ENCODE data around the gene RGL3. TPM values are rescaled to one million over a fixed set of nuclear protein-coding genes. Genes with fewer than 3 reads are reported as not detected.
"Not testable (repeated sequence)": the region's sequence is repeated elsewhere in the genome, so short reads cannot be mapped to it uniquely, and the experiment has no call there.

Gene RGL3
- total RNA-seq, 1 donor from 2014 or later = 0.49 TPM

- peaks cover 54% of the 10 kb centered on the region for H3F3A ChIP-seq (ENCODE audit: low read depth)
- H3K27ac ChIP-seq = no peak overlapping the region
- peaks cover 15% of the 10 kb centered on the region for H4K20me1 ChIP-seq (ENCODE audit: low read depth)
- no peaks in the 10 kb centered on the region for H3K9me3 ChIP-seq (ENCODE audit: low read depth)
- no peaks in the 10 kb centered on the region for H3K36me3 ChIP-seq
- no peaks in the 10 kb centered on the region for H3K36me3 Mint-ChIP-seq
- H3K4me2 ChIP-seq = peak overlapping the region; percentile 75
- H3K4me3 Mint-ChIP-seq = peak overlapping the region; percentile 93
- no peaks in the 10 kb centered on the region for H3K9me3 Mint-ChIP-seq
- DNase-seq (ENCODE audit: low spot score) = peak; percentile 68
- H2AFZ ChIP-seq (replicated peaks) = no peak overlapping the region
- H3K27me3 Mint-ChIP-seq (ENCODE audit: insufficient read depth, low read depth) = peaks cover 33% of the 10 kb centered on the region
- H3K4me3 ChIP-seq = peak overlapping the region; percentile 51
- peaks cover 24% of the 10 kb centered on the region for H3K4me1 Mint-ChIP-seq
- TF ChIP-seq EZH2phosphoT487 (IDR thresholded peaks at IDR 0.05) (peak; percentile 51), EZH2 (IDR thresholded peaks at IDR 0.05) (peak; percentile 70), CTCF (IDR thresholded peaks at IDR 0.05) (peak; percentile 74)
- peaks cover 23% of the 10 kb centered on the region for H3K27me3 ChIP-seq
- H3K4me1 ChIP-seq = no peaks in the 10 kb centered on the region
- no peak overlapping the region for H3K9ac ChIP-seq
- H3K27ac Mint-ChIP-seq = no peak overlapping the region
- H3K79me2 ChIP-seq (ENCODE audit: low read depth) = no peaks in the 10 kb centered on the region
Observed at GRCh38 chr19:11382898-11383705, 36.0 kb downstream of the RGL3 start.

- H2AFZ ChIP-seq (replicated peaks) = peak overlapping the region; percentile 83
Observed at GRCh38 chr19:11380653-11381537, 38.2 kb downstream of the RGL3 start.

GRCh38 chr19:11379857-11380350, 39.2 kb downstream of the RGL3 start:
- Histone ChIP-seq H3K4me1 (no peaks in the 10 kb centered on the region), H3K79me2 (ENCODE audit: low read depth) (no peaks in the 10 kb centered on the region), H3K9me3 (ENCODE audit: low read depth) (no peaks in the 10 kb centered on the region), H3K27me3 (peaks cover 23% of the 10 kb centered on the region), H3K4me2 (peak overlapping the region; percentile 78), H3K36me3 (no peaks in the 10 kb centered on the region), H2AFZ (replicated peaks) (no peak overlapping the region), H4K20me1 (ENCODE audit: low read depth) (peaks cover 15% of the 10 kb centered on the region), H3F3A (ENCODE audit: low read depth) (peaks cover 57% of the 10 kb centered on the region), H3K9ac (no peak overlapping the region), H3K4me3 (peak overlapping the region; percentile 71), H3K27ac (no peak overlapping the region)
- TF ChIP-seq CTCF (IDR thresholded peaks at IDR 0.05) (no peak), EZH2phosphoT487 (IDR thresholded peaks at IDR 0.05) (no peak), EZH2 (IDR thresholded peaks at IDR 0.05) (no peak)
- Mint-ChIP-seq H3K27ac (no peak overlapping the region), H3K4me3 (peak overlapping the region; percentile 93), H3K9me3 (no peaks in the 10 kb centered on the region), H3K27me3 (ENCODE audit: insufficient read depth, low read depth) (peaks cover 24% of the 10 kb centered on the region), H3K4me1 (peaks cover 35% of the 10 kb centered on the region), H3K36me3 (peaks cover 3% of the 10 kb centered on the region)
- no peak for DNase-seq (ENCODE audit: low spot score)

More at GRCh38 chr19:11380653-11381537, 38.2 kb downstream of the RGL3 start:
- Mint-ChIP-seq H3K27ac (peak overlapping the region; percentile 78), H3K36me3 (peaks cover 3% of the 10 kb centered on the region), H3K9me3 (no peaks in the 10 kb centered on the region), H3K4me1 (peaks cover 32% of the 10 kb centered on the region), H3K27me3 (ENCODE audit: insufficient read depth, low read depth) (peaks cover 30% of the 10 kb centered on the region), H3K4me3 (peak overlapping the region; percentile 93)
- Histone ChIP-seq H3F3A (ENCODE audit: low read depth) (peaks cover 57% of the 10 kb centered on the region), H3K79me2 (ENCODE audit: low read depth) (no peaks in the 10 kb centered on the region), H3K9ac (no peak overlapping the region), H4K20me1 (ENCODE audit: low read depth) (peaks cover 15% of the 10 kb centered on the region), H3K4me2 (peak overlapping the region; percentile 78), H3K4me3 (peak overlapping the region; percentile 71), H3K27me3 (peaks cover 23% of the 10 kb centered on the region), H3K27ac (peak overlapping the region; percentile 14), H3K9me3 (ENCODE audit: low read depth) (no peaks in the 10 kb centered on the region), H3K36me3 (no peaks in the 10 kb centered on the region), H3K4me1 (no peaks in the 10 kb centered on the region)
- TF ChIP-seq CTCF (IDR thresholded peaks at IDR 0.05) = peak; percentile 73
- no peak for TF ChIP-seq EZH2 (IDR thresholded peaks at IDR 0.05)
- peak; percentile 98 for DNase-seq (ENCODE audit: low spot score)

GRCh38 chr19:11379269-11379845, 39.8 kb downstream of the RGL3 start:
- H3K27ac Mint-ChIP-seq; H3K4me3 Mint-ChIP-seq; DNase-seq (ENCODE audit: low spot score): not testable (repeated sequence)

More at GRCh38 chr19:11379269-11379845, 39.8 kb downstream of the RGL3 start:
- peaks cover 21% of the 10 kb centered on the region for H3K27me3 Mint-ChIP-seq (ENCODE audit: insufficient read depth, low read depth)
- H3K36me3 ChIP-seq; H3K4me2 ChIP-seq; H3K9me3 ChIP-seq (ENCODE audit: low read depth); H2AFZ ChIP-seq (replicated peaks); H3K4me1 ChIP-seq; H3K9me3 Mint-ChIP-seq; H3K79me2 ChIP-seq (ENCODE audit: low read depth); H3K4me3 ChIP-seq; H3K9ac ChIP-seq; H3K27ac ChIP-seq; H3K36me3 Mint-ChIP-seq: not testable (repeated sequence)
- Histone ChIP-seq H3K27me3 (peaks cover 23% of the 10 kb centered on the region), H3F3A (ENCODE audit: low read depth) (peaks cover 51% of the 10 kb centered on the region), H4K20me1 (ENCODE audit: low read depth) (peaks cover 15% of the 10 kb centered on the region)
- H3K4me1 Mint-ChIP-seq = peaks cover 29% of the 10 kb centered on the region
